ENCODE data around the gene MCC. TPM values are rescaled to one million over a fixed set of nuclear protein-coding genes. Genes with fewer than 3 reads are reported as not detected.

The MCC gene
- total RNA-seq, 3 donors from 2014 or later = 24.3 to 46.5 (median 29.4) TPM

DNA sequence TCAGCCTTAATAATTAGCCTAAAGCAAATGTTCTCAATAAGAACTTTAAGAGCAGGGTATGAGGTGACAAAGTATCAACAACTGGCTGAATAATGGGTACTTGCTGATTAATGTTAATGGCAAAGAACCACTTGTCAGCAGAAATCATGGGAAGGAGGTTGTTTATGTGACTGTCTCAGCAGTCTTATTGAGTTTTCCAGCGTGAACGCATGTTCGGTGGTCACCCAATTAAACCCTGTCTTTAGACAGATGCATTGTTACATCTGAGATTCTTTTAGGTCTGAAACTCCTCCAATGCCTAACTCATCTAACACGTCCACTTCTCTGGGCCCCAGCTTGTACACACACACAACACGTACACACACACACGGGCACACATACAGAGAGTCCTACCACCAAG, 35.3 kb downstream of the MCC start:
- H3K27ac ChIP-seq = no peak overlapping the region
- H3K4me3 ChIP-seq = no peak overlapping the region
- intact Hi-C loops (cut with DNase I; ENCODE audit: low total_unique reads) = no loop called here
- no peaks in the 10 kb centered on the region for H3K36me3 ChIP-seq
- H3K9me3 ChIP-seq = no peaks in the 10 kb centered on the region
- TF ChIP-seq POLR2A (IDR thresholded peaks at IDR 0.05) = no peak
- TF ChIP-seq POLR2AphosphoS5 (IDR thresholded peaks at IDR 0.05) = no peak
- TF ChIP-seq, protein P1, sequence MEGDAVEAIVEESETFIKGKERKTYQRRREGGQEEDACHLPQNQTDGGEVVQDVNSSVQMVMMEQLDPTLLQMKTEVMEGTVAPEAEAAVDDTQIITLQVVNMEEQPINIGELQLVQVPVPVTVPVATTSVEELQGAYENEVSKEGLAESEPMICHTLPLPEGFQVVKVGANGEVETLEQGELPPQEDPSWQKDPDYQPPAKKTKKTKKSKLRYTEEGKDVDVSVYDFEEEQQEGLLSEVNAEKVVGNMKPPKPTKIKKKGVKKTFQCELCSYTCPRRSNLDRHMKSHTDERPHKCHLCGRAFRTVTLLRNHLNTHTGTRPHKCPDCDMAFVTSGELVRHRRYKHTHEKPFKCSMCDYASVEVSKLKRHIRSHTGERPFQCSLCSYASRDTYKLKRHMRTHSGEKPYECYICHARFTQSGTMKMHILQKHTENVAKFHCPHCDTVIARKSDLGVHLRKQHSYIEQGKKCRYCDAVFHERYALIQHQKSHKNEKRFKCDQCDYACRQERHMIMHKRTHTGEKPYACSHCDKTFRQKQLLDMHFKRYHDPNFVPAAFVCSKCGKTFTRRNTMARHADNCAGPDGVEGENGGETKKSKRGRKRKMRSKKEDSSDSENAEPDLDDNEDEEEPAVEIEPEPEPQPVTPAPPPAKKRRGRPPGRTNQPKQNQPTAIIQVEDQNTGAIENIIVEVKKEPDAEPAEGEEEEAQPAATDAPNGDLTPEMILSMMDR (IDR thresholded peaks at IDR 0.05) = no peak
- no peaks in the 10 kb centered on the region for H3K27me3 ChIP-seq
- no peak for DNase-seq (ENCODE audit: low spot score in 2 of 2)
- H3K4me1 ChIP-seq = no peaks in the 10 kb centered on the region

DNA sequence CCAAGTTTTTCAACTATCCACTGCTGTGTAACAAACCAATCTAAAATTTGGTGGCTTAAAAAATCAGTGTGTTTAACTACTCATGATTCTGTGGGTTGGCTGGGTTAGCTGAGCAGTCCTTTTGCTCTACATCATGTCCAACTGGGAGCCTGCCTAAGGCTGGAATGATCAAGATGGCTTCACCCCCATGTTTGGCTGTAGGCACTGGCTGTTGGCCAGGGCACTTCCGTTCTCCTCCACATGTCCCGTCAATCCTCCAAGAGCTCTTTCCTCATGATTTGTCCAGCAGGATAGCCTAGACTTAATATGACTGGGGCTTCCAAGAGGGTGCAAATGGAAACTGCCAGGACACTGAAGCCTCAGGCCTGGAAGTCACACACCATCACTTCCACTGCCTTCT, 36.5 kb downstream of the MCC start:
- H3K4me3 ChIP-seq = no peak overlapping the region
- TF ChIP-seq, protein P1 (IDR thresholded peaks at IDR 0.05) = no peak
- no peak for TF ChIP-seq POLR2AphosphoS5 (IDR thresholded peaks at IDR 0.05)
- no peak for TF ChIP-seq POLR2A (IDR thresholded peaks at IDR 0.05)
- intact Hi-C loops (cut with DNase I; ENCODE audit: low total_unique reads) = no loop called here
- H3K9me3 ChIP-seq = no peaks in the 10 kb centered on the region
- H3K36me3 ChIP-seq = no peaks in the 10 kb centered on the region
- H3K4me1 ChIP-seq = no peaks in the 10 kb centered on the region
- no peaks in the 10 kb centered on the region for H3K27me3 ChIP-seq
- no peak overlapping the region for H3K27ac ChIP-seq
- DNase-seq (ENCODE audit: low spot score in 2 of 2) = no peak

DNA sequence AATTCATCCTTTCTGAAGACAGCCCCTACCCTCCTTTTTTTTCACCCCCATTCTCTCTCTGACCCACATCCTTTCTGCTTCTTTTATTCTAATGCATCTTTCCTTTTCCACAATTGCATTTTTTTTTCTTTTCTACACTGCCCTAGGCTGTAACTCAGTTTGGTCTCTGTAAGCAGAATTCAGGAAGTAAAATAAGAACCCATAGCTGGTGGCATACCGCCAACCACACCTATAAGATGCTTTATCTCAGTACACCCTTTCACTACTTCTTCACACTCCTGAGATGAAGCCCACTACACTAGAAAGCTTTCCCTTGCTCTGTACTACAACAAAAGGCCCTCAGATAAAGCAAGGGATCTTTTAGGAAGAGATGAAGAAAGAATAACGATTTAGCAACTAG, 37.3 kb downstream of the MCC start:
- no peaks in the 10 kb centered on the region for H3K9me3 ChIP-seq
- TF ChIP-seq POLR2A (IDR thresholded peaks at IDR 0.05) (no peak), POLR2AphosphoS5 (IDR thresholded peaks at IDR 0.05) (no peak)
- TF ChIP-seq, protein P1 (IDR thresholded peaks at IDR 0.05) = no peak
- intact Hi-C loops (cut with DNase I; ENCODE audit: low total_unique reads) = no loop called here
- DNase-seq (ENCODE audit: low spot score in 2 of 2) = no peak
- no peak overlapping the region for H3K27ac ChIP-seq
- H3K4me1 ChIP-seq = no peaks in the 10 kb centered on the region
- no peaks in the 10 kb centered on the region for H3K36me3 ChIP-seq
- no peak overlapping the region for H3K4me3 ChIP-seq
- H3K27me3 ChIP-seq = no peaks in the 10 kb centered on the region

DNA sequence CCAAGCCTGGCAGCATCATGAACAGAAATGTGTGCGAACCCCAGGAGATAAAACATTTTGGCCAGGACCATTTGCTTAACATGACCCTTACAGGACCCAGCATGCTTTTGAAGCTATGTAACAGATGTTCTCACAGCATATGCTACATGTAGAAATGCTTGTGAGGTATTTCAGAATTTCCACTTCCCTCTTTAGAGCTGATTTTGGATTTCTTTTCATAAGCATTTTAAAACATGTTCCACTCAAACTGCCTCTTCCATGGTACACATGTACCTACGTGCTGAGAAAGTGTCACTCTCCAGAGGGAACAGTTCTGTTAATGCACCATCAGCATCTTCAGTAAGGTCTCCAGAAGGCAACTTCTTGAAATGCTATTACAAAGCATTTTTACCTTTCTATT, 37.8 kb downstream of the MCC start:
- intact Hi-C loops (cut with DNase I; ENCODE audit: low total_unique reads) = no loop called here
- no peaks in the 10 kb centered on the region for H3K36me3 ChIP-seq
- no peaks in the 10 kb centered on the region for H3K4me1 ChIP-seq
- H3K9me3 ChIP-seq = peaks cover 0 to 4% of the 10 kb centered on the region in 2 donors
- no peaks in the 10 kb centered on the region for H3K27me3 ChIP-seq
- DNase-seq (ENCODE audit: low spot score in 2 of 2) = no peak
- no peak overlapping the region for H3K27ac ChIP-seq
- H3K4me3 ChIP-seq = no peak overlapping the region
- TF ChIP-seq POLR2A (IDR thresholded peaks at IDR 0.05) (no peak), POLR2AphosphoS5 (IDR thresholded peaks at IDR 0.05) (no peak)
- TF ChIP-seq, protein P1 (IDR thresholded peaks at IDR 0.05) = no peak

DNA sequence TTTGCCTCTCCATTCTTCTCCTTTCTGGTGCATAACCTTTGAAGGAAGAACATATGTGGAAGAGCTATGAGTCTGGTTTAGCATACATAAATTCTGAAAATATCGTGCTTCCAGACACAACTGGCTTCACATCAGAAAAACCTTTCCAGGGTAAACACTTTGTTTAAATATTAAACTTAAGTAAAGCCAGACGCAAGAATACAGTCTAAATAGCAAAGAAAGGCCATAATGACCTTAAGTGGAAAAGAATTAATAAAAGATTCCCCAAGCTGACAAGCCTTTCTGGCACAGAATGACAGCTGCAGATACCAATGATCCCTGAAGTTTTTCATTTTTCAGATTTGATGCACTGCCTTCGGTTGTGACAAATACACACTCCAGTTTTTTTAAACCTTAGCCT, 40.0 kb downstream of the MCC start:
- intact Hi-C loops (cut with DNase I; ENCODE audit: low total_unique reads) = no loop called here
- TF ChIP-seq, protein P1 (IDR thresholded peaks at IDR 0.05) = no peak
- TF ChIP-seq POLR2A (IDR thresholded peaks at IDR 0.05) = no peak
- TF ChIP-seq POLR2AphosphoS5 (IDR thresholded peaks at IDR 0.05) = no peak
- Histone ChIP-seq H3K27me3 (no peaks in the 10 kb centered on the region), H3K4me1 (no peaks in the 10 kb centered on the region), H3K27ac (no peak overlapping the region), H3K9me3 (peaks cover 0 to 4% of the 10 kb centered on the region in 2 donors), H3K4me3 (no peak overlapping the region), H3K36me3 (no peaks in the 10 kb centered on the region)
- no peak for DNase-seq (ENCODE audit: low spot score in 2 of 2)

All from breast epithelium (tissue), 4 donors.